Activated T-cell treated with anti-CD3 and anti-CD28 coated beads, Interleukin-2, amount 50 U/mL, for 4 hours (primary cell): Measurements from ENCODE around the gene LCN15. TPM values are rescaled to one million over a fixed set of nuclear protein-coding genes. Genes with fewer than 3 reads are reported as not detected.

Source experiments
- ATAC-seq, 2 donors: fragments of 200-7000 bp; cut with Tn5 transposase; one replicate each; pipeline ENCODE4 v1.10.0; 2021
- DNase-seq: peaks from one replicate; pipeline ENCODE4 v3.0.0-alpha.2; 2020
- H3K27me3 Mint-ChIP-seq: one replicate; pipeline ENCODE4 v1.8.0; 2021; ENCODE audit warnings: low read depth, mixed read lengths
- H3K36me3 Mint-ChIP-seq: one replicate; pipeline ENCODE4 v1.8.0; 2022; ENCODE audit warnings: mixed read lengths; ENCODE audit not compliant: insufficient read depth
- H3K4me1 Mint-ChIP-seq: one replicate; pipeline ENCODE4 v1.8.0; 2021; ENCODE audit warnings: low read depth, mixed read lengths
- H3K4me3 Mint-ChIP-seq: one replicate; pipeline ENCODE4 v1.8.0; 2021; ENCODE audit warnings: mild to moderate bottlenecking, moderate library complexity, mixed read lengths
- H3K9me3 Mint-ChIP-seq: one replicate; pipeline ENCODE4 v1.8.0; 2021; ENCODE audit warnings: mixed read lengths
- total RNA-seq, 3 donors: library from RNA; stranded (reverse); gene quantifications; one replicate each; pipeline ENCODE4 v1.2.1, GENCODE V29; 2021

LCN15 gene
- total RNA-seq, 3 donors from 2014 or later = not detected

- Mint-ChIP-seq H3K9me3 (no peaks in the 10 kb centered on the region), H3K27me3 (no peaks in the 10 kb centered on the region), H3K36me3 (peaks cover 31% of the 10 kb centered on the region), H3K4me1 (peaks cover 26% of the 10 kb centered on the region), H3K4me3 (peak overlapping the region; percentile 25)
- ATAC-seq (no peak), DNase-seq (no peak)
These were observed 39.5 kb downstream of the LCN15 start for GRCh38 chr9:136724772-136725171.

GRCh38 chr9:136723989-136724388 lies 40.3 kb downstream of the LCN15 start:
- Mint-ChIP-seq H3K4me3 (peak overlapping the region; percentile 55), H3K36me3 (peaks cover 31% of the 10 kb centered on the region), H3K4me1 (peaks cover 22% of the 10 kb centered on the region), H3K9me3 (no peaks in the 10 kb centered on the region), H3K27me3 (no peaks in the 10 kb centered on the region)
- DNase-seq = no peak
- no peak for ATAC-seq

GRCh38 chr9:136723362-136723976 lies 40.8 kb downstream of the LCN15 start:
- H3K4me3 Mint-ChIP-seq = peak overlapping the region; percentile 29
- peaks cover 24% of the 10 kb centered on the region for H3K4me1 Mint-ChIP-seq
- no peak for ATAC-seq
- no peak for DNase-seq
- no peaks in the 10 kb centered on the region for H3K9me3 Mint-ChIP-seq
- peaks cover 31% of the 10 kb centered on the region for H3K36me3 Mint-ChIP-seq
- no peaks in the 10 kb centered on the region for H3K27me3 Mint-ChIP-seq

- ATAC-seq = peak in 1 of 2 donors; percentile 3
- no peak for DNase-seq
- Mint-ChIP-seq H3K4me1 (peaks cover 25% of the 10 kb centered on the region), H3K4me3 (no peak overlapping the region), H3K36me3 (peaks cover 31% of the 10 kb centered on the region), H3K9me3 (no peaks in the 10 kb centered on the region), H3K27me3 (no peaks in the 10 kb centered on the region)
These were observed 41.4 kb downstream of the LCN15 start for GRCh38 chr9:136722969-136723356.

GRCh38 chr9:136722093-136722968 lies 42.0 kb downstream of the LCN15 start:
- ATAC-seq (no peak), DNase-seq (no peak)
- H3K27me3 Mint-ChIP-seq = no peaks in the 10 kb centered on the region
- H3K4me1 Mint-ChIP-seq = peaks cover 23% of the 10 kb centered on the region
- peaks cover 29% of the 10 kb centered on the region for H3K36me3 Mint-ChIP-seq
- no peak overlapping the region for H3K4me3 Mint-ChIP-seq
- no peaks in the 10 kb centered on the region for H3K9me3 Mint-ChIP-seq

GRCh38 chr9:136721339-136722092 lies 42.8 kb downstream of the LCN15 start:
- no peaks in the 10 kb centered on the region for H3K9me3 Mint-ChIP-seq
- peaks cover 24% of the 10 kb centered on the region for H3K36me3 Mint-ChIP-seq
- DNase-seq = no peak
- peaks cover 2% of the 10 kb centered on the region for H3K27me3 Mint-ChIP-seq
- H3K4me3 Mint-ChIP-seq = no peak overlapping the region
- peaks cover 19% of the 10 kb centered on the region for H3K4me1 Mint-ChIP-seq
- ATAC-seq = peak; percentile 7 to 11

- peaks cover 13% of the 10 kb centered on the region for H3K4me1 Mint-ChIP-seq
- no peak overlapping the region for H3K4me3 Mint-ChIP-seq
- H3K27me3 Mint-ChIP-seq = peaks cover 4% of the 10 kb centered on the region
- DNase-seq (no peak), ATAC-seq (no peak)
- H3K36me3 Mint-ChIP-seq = peaks cover 20% of the 10 kb centered on the region
- no peaks in the 10 kb centered on the region for H3K9me3 Mint-ChIP-seq
These were observed 43.4 kb downstream of the LCN15 start for GRCh38 chr9:136720898-136721338.

- H3K36me3 Mint-ChIP-seq = peaks cover 15% of the 10 kb centered on the region
- DNase-seq (no peak), ATAC-seq (no peak)
- no peak overlapping the region for H3K4me3 Mint-ChIP-seq
- peaks cover 6% of the 10 kb centered on the region for H3K27me3 Mint-ChIP-seq
- H3K9me3 Mint-ChIP-seq = no peaks in the 10 kb centered on the region
- peaks cover 9% of the 10 kb centered on the region for H3K4me1 Mint-ChIP-seq
These were observed 43.9 kb downstream of the LCN15 start for GRCh38 chr9:136720251-136720897.

- H3K36me3 Mint-ChIP-seq = peaks cover 9% of the 10 kb centered on the region
- H3K4me3 Mint-ChIP-seq = no peak overlapping the region
- ATAC-seq (peak; percentile 6 to 12), DNase-seq (no peak)
- peaks cover 9% of the 10 kb centered on the region for H3K27me3 Mint-ChIP-seq
- H3K9me3 Mint-ChIP-seq = no peaks in the 10 kb centered on the region
- H3K4me1 Mint-ChIP-seq = peaks cover 7% of the 10 kb centered on the region
These were observed 45.0 kb downstream of the LCN15 start for GRCh38 chr9:136719195-136719880.

- DNase-seq (no peak), ATAC-seq (no peak)
- peaks cover 16% of the 10 kb centered on the region for H3K27me3 Mint-ChIP-seq
- no peak overlapping the region for H3K4me3 Mint-ChIP-seq
- H3K4me1 Mint-ChIP-seq = peaks cover 3% of the 10 kb centered on the region
- H3K9me3 Mint-ChIP-seq = no peaks in the 10 kb centered on the region
- peaks cover 1% of the 10 kb centered on the region for H3K36me3 Mint-ChIP-seq
These were observed 45.7 kb downstream of the LCN15 start for GRCh38 chr9:136718345-136719194.

- ATAC-seq = no peak
- H3K36me3 Mint-ChIP-seq = no peaks in the 10 kb centered on the region
- H3K4me1 Mint-ChIP-seq = peaks cover 3% of the 10 kb centered on the region
- DNase-seq = no peak
- H3K4me3 Mint-ChIP-seq = no peak overlapping the region
- no peaks in the 10 kb centered on the region for H3K9me3 Mint-ChIP-seq
- peaks cover 20% of the 10 kb centered on the region for H3K27me3 Mint-ChIP-seq
These were observed 46.9 kb downstream of the LCN15 start for GRCh38 chr9:136717399-136717798.

GRCh38 chr9:136714893-136715274 lies 49.4 kb downstream of the LCN15 start:
- Mint-ChIP-seq H3K9me3 (no peaks in the 10 kb centered on the region), H3K4me1 (peaks cover 8% of the 10 kb centered on the region), H3K36me3 (no peaks in the 10 kb centered on the region), H3K4me3 (no peak overlapping the region), H3K27me3 (peaks cover 39% of the 10 kb centered on the region)
- ATAC-seq (no peak), DNase-seq (no peak)
